Activated T-cell treated with anti-CD3 and anti-CD28 coated beads, Interleukin-2, amount 50 U/mL, for 4 hours (primary cell): ENCODE measurements around the gene AP2M1. TPM values are rescaled to one million over a fixed set of nuclear protein-coding genes. Genes with fewer than 3 reads are reported as not detected.

Source experiments
- ATAC-seq, 2 donors: fragments of 200-7000 bp; cut with Tn5 transposase; one replicate each; pipeline ENCODE4 v1.10.0; 2021
- DNase-seq: peaks from one replicate; pipeline ENCODE4 v3.0.0-alpha.2; 2020
- H3K27me3 Mint-ChIP-seq: one replicate; pipeline ENCODE4 v1.8.0; 2021; ENCODE audit warnings: low read depth, mixed read lengths
- H3K36me3 Mint-ChIP-seq: one replicate; pipeline ENCODE4 v1.8.0; 2022; ENCODE audit warnings: mixed read lengths; ENCODE audit not compliant: insufficient read depth
- H3K4me1 Mint-ChIP-seq: one replicate; pipeline ENCODE4 v1.8.0; 2021; ENCODE audit warnings: low read depth, mixed read lengths
- H3K4me3 Mint-ChIP-seq: one replicate; pipeline ENCODE4 v1.8.0; 2021; ENCODE audit warnings: mild to moderate bottlenecking, moderate library complexity, mixed read lengths
- H3K9me3 Mint-ChIP-seq: one replicate; pipeline ENCODE4 v1.8.0; 2021; ENCODE audit warnings: mixed read lengths
- total RNA-seq, 3 donors: library from RNA; stranded (reverse); gene quantifications; one replicate each; pipeline ENCODE4 v1.2.1, GENCODE V29; 2021

Gene AP2M1
- 100 to 1,000 TPM; 242 to 255 (median 251) TPM for total RNA-seq

DNA sequence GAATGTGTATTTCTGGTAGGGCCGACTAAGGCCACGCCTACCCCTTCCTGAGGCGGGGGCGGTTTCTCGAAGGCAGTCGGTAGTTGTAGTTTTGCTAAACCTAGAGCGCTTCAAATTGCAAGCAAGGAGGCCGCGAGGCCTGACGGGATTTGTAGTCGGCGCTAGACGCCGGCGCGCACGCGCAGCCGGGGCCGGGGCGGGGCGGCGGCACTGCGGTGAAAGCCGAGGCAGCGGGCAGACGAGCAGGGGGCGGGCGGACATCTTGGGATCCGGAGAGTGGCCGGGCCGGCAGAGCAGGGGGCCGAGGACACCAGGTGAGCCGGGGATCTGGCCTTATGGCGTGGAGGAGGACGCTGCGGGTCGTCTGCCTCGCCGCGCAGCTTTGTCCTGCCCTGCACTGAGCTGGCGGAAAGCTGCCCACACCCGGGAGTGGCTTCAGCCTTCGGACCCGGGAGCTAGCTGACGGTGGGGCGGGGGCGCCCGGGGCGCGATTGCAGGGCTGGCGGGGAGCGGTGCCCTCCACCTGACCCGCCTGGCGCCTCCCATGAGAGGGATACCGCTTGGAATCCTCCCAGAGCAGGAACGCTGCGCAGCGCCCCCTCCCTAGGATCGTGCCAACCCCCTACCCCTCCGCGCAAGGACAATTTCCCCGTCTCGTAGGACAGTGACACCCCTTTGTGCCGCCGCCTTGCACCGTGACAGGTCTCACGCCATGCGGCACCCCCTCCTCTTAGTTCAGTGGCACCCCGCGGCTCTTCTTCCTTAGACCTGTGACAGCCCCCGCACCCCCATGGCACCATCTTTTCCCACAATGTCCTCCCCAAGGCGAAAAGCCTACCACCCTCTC is at the start of gene AP2M1:
Gene AP2M1, plus strand, starts transcription at position 210 of the 847 bp plus-strand sequence. CDS start 2,139 bp downstream, outside the sequence.
- Mint-ChIP-seq H3K27me3 (no peaks in the 10 kb centered on the region), H3K9me3 (no peaks in the 10 kb centered on the region), H3K4me3 (peak within 1 kb of the TSS; percentile 95), H3K36me3 (peaks cover 28% of the 10 kb centered on the region), H3K4me1 (peaks cover 34% of the 10 kb centered on the region)
- peak; percentile 96 for DNase-seq
- ATAC-seq: peak; percentile 95 to 97

DNA sequence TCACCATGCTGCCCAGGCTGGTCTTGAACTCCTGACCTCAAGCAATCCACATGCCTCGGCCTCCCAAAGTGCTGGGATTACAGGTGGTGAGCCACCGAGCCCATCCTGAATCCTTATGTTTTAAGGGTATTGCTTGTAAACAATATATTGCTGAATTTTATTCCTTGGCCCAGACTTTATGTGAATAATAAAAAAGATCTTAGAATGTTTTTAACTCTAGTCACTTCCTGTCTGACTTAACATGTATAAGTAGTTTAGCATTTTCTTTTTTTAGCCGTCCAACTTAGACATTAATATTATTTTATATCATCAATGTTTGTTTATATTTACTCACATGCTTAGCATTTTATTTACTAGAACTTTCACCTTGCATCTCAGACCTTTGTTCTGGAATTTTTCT is 48.6 kb upstream of the AP2M1 start:
- DNase-seq (no peak), ATAC-seq (no peak)
- H3K4me1 Mint-ChIP-seq: no peaks in the 10 kb centered on the region
- H3K4me3 Mint-ChIP-seq: no peak overlapping the region
- H3K36me3 Mint-ChIP-seq: no peaks in the 10 kb centered on the region
- no peaks in the 10 kb centered on the region for H3K9me3 Mint-ChIP-seq
- H3K27me3 Mint-ChIP-seq: no peaks in the 10 kb centered on the region

DNA sequence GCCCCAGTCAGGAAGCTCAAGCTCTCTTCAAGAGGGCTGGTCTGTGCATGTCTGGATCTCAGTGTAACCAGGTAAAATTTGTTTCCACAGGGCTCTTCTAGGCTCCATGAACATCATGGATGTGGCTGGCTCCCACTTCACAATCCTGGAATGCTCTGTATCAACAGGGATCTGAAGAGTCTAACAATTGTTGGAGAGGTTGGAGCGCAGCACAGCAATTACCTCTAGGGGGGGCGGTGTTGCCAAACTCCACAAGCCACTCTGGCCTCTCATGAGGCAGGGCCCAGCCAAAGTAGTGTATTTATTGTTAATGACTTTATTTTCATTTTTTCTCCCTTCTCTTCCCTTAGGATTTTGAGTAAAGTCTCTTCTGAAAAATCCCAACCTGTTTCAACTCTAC is 45.6 kb upstream of the AP2M1 start:
- H3K4me3 Mint-ChIP-seq: no peak overlapping the region
- H3K36me3 Mint-ChIP-seq: no peaks in the 10 kb centered on the region
- no peaks in the 10 kb centered on the region for H3K27me3 Mint-ChIP-seq
- H3K4me1 Mint-ChIP-seq: peaks cover 5% of the 10 kb centered on the region
- DNase-seq: no peak
- ATAC-seq: peak in 1 of 2 donors; percentile 52
- no peaks in the 10 kb centered on the region for H3K9me3 Mint-ChIP-seq

DNA sequence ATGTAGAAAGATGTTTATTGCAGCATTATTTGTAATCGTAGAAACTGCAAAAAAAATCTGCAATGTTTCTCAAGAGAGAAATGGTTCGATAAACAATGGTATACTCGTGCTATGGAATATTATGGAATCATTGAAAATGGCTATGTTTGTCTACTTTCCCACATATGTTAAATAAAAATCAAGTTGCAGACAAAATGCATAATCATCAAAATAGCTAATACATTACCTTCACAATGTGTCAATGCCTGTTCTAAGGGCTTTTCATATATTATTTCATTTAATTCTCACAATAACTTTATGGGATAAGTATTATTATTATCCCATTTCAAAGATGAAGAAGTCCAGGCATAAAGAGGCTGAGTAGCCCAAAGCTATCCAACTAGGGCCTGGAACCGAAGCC is 41.7 kb upstream of the AP2M1 start:
- H3K27me3 Mint-ChIP-seq: no peaks in the 10 kb centered on the region
- H3K9me3 Mint-ChIP-seq: no peaks in the 10 kb centered on the region
- no peak overlapping the region for H3K4me3 Mint-ChIP-seq
- H3K4me1 Mint-ChIP-seq: peaks cover 33% of the 10 kb centered on the region
- ATAC-seq: no peak
- no peak for DNase-seq
- H3K36me3 Mint-ChIP-seq: peaks cover 6% of the 10 kb centered on the region

DNA sequence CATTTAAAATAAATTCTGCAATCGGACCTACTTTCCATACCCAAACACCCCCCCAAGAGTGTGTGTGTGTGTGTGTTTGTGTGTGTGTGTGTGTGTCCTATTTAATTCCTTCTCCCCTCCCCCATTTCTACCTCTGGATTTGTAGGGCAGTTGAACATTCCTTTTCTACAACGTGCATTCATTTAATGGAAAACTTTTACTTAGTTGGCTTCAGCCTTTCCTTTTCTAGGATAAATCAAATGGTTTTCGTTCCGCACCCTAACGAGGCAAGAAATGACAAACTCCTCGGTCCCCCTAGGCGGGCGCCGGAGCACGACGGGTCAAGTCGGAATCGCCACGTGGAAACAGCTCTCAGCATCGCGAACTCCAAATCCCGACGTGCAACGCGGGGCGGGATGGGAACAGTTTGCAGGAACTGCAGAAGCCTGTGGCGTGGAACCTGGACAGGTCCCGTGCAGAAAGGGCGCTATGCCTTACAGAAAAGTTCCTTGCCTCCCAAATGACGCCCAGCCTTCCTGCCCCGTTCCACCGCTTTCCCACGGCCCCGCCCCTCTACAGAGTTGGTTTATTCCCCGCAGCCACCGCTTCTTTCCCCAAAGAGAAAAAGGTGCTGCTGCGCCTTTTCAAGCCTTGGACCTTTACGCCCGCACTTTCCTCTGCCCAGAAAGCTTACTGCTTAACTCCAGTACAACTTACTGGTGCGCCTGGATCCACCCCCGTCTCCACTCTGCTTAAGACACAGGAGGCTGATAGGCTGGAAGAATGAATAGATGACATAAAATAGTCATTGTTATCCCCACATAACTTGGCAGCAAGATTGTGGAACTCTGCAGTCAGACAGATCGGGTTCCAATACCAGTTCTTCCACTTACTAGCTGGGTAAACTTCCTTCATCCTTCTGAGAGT is 40.6 kb upstream of the AP2M1 start:
- ATAC-seq (peak; percentile 47 to 49), DNase-seq (peak; percentile 39)
- Mint-ChIP-seq H3K4me3 (peak overlapping the region; percentile 95), H3K9me3 (no peaks in the 10 kb centered on the region), H3K4me1 (peaks cover 35% of the 10 kb centered on the region), H3K36me3 (peaks cover 7% of the 10 kb centered on the region), H3K27me3 (no peaks in the 10 kb centered on the region)

DNA sequence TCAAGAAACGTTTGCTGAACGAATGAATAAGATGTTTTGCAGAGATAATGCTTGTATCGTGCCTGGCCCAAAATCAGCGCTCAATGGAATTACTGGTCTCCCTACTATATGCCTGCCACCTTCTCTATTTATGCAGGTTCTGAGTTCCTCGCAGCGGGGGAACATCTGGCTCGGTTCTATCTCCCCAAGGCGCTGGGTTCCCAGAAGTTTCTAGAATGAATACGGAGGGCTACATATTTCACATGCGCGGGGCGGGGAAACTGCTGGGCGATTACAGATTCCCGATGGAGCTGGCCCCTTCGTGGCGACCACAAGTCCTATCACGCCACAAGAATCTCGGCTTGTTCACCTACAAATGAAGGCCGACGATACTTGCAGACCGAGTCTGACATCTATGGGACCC is 39.9 kb upstream of the AP2M1 start:
- DNase-seq (no peak), ATAC-seq (peak; percentile 27 to 36)
- Mint-ChIP-seq H3K27me3 (no peaks in the 10 kb centered on the region), H3K9me3 (no peaks in the 10 kb centered on the region), H3K4me1 (peaks cover 35% of the 10 kb centered on the region), H3K4me3 (peak overlapping the region; percentile 95), H3K36me3 (peaks cover 7% of the 10 kb centered on the region)

DNA sequence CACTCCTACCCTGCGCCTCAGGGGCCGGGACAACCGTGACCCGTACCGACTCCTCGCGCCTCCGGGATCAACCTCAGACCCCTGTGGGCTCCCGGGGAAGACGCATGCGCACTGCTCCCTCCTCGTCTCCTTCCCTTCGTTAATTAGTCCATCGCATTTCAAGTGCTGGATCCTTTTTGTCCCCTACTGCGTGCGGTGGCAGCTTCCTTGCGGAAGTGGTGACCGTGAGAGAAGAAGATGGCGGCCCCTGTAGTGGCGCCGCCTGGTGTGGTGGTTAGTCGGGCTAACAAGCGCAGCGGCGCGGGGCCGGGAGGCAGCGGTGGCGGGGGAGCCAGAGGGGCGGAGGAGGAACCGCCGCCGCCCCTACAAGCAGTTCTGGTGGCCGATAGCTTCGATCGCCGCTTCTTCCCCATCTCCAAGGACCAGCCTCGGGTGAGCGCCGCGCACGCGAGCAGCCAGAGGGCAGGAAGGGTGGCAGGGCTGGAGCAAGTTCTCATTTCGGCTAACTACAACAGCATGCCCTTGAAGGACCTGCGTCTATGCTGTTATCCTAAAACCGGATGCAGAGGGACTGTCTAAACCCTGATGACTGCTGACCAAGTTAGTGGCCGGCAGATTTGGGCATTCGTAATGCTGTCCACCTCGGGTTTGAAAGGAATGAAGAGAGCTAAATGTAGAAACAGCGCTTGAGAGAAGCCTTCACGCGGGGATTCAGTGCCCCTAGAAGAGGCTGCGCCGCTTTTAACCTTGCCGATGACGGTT is 39.3 kb upstream of the AP2M1 start, which contains the start of gene EIF2B5:
Gene EIF2B5, plus strand, starts transcription at position 210 of the 762 bp plus-strand sequence. Its CDS starts 28 bp downstream, at position 238.
- no peaks in the 10 kb centered on the region for H3K27me3 Mint-ChIP-seq
- no peaks in the 10 kb centered on the region for H3K9me3 Mint-ChIP-seq
- ATAC-seq: peak; percentile 90 to 91

DNA sequence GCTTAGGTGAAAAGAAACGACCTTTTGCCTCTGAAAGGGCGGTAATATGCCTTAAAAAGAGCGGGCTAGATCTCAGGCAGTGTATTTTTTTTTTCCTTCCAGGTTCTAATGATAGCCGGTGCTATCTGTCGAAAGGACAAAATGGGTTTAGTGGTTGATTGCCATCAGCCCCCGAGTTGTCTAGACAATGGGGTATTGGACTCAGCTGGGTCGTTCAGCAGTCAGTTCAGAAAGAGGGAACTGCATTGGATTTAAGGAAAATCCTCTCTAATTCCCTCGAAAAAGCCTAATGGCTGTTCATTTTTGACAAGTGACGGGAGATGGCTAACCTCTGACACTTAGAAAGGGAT is 38.8 kb upstream of the AP2M1 start:
- peaks cover 35% of the 10 kb centered on the region for H3K4me1 Mint-ChIP-seq
- peak overlapping the region; percentile 95 for H3K4me3 Mint-ChIP-seq
- no peaks in the 10 kb centered on the region for H3K9me3 Mint-ChIP-seq
- H3K27me3 Mint-ChIP-seq: no peaks in the 10 kb centered on the region
- no peak for DNase-seq
- no peak for ATAC-seq
- peaks cover 12% of the 10 kb centered on the region for H3K36me3 Mint-ChIP-seq

More for the DNA sequence above, 39.3 kb upstream of the AP2M1 start, which contains the start of gene EIF2B5:
- Mint-ChIP-seq H3K4me3 (peak within 1 kb of the TSS; percentile 95), H3K36me3 (peaks cover 10% of the 10 kb centered on the region), H3K4me1 (peaks cover 35% of the 10 kb centered on the region)
- DNase-seq: peak; percentile 78

DNA sequence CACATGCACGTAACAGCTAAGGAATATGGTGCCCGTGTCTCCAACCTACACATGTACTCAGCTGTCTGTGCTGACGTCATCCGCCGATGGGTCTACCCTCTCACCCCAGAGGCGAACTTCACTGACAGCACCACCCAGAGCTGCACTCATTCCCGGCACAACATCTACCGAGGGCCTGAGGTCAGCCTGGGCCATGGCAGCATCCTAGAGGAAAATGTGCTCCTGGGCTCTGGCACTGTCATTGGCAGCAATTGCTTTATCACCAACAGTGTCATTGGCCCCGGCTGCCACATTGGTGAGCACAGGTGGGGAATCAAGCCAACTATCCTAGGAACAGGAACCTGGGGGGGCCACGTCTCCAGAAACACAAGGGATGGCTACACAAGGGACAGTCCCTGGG is 34.2 kb upstream of the AP2M1 start:
- peaks cover 34% of the 10 kb centered on the region for H3K36me3 Mint-ChIP-seq
- ATAC-seq (no peak), DNase-seq (no peak)
- no peak overlapping the region for H3K4me3 Mint-ChIP-seq
- H3K27me3 Mint-ChIP-seq: no peaks in the 10 kb centered on the region
- peaks cover 21% of the 10 kb centered on the region for H3K4me1 Mint-ChIP-seq
- no peaks in the 10 kb centered on the region for H3K9me3 Mint-ChIP-seq

DNA sequence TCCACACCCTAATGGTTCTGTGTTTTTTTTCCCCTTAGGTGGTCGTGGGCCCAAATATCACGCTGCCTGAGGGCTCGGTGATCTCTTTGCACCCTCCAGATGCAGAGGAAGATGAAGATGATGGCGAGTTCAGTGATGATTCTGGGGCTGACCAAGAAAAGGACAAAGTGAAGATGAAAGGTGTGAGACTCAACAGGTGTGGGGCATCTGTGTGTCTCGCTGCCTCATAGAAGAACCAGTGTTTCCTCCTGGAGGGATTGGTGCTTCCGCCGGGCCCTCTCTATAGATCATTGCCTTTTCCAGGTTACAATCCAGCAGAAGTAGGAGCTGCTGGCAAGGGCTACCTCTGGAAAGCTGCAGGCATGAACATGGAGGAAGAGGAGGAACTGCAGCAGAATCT is 32.5 kb upstream of the AP2M1 start:
- no peaks in the 10 kb centered on the region for H3K27me3 Mint-ChIP-seq
- no peak overlapping the region for H3K4me3 Mint-ChIP-seq
- H3K9me3 Mint-ChIP-seq: no peaks in the 10 kb centered on the region
- peaks cover 38% of the 10 kb centered on the region for H3K36me3 Mint-ChIP-seq
- ATAC-seq (no peak), DNase-seq (no peak)
- H3K4me1 Mint-ChIP-seq: peaks cover 8% of the 10 kb centered on the region

DNA sequence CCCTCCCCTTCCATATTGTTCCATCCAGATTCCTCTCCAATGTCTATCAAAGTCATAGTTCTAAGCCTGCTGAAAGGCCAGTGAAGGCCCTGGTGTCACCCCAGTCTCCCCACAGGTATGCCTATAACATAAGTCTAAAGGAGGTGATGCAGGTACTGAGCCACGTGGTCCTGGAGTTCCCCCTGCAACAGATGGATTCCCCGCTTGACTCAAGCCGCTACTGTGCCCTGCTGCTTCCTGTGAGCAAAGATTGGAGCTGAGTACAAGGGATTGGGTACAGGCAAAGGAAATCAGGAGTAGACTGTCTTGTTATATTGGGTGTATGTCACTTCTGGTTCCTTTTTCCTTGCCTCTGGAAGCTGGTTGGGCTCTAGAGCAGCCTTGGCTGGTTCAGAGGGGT is 31.3 kb upstream of the AP2M1 start:
- no peaks in the 10 kb centered on the region for H3K4me1 Mint-ChIP-seq
- H3K9me3 Mint-ChIP-seq: no peaks in the 10 kb centered on the region
- no peaks in the 10 kb centered on the region for H3K27me3 Mint-ChIP-seq
- no peak for DNase-seq
- H3K4me3 Mint-ChIP-seq: no peak overlapping the region
- H3K36me3 Mint-ChIP-seq: peaks cover 32% of the 10 kb centered on the region
- ATAC-seq: no peak

DNA sequence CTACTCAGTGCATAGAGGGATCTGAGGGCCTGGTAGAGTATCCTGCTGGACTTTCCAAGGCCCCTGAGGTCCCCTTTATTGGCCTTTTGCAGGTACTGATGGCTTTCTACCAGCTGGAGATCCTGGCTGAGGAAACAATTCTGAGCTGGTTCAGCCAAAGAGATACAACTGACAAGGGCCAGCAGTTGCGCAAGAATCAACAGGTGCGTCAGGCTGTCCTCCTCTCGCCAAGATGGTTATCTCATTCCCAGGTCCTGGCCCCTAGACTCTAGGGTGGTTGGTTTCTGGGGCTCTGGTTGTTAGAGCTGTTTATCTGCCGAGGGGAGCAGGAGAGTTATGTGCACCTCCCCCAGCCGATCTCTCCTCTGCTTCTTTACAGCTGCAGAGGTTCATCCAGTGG is 30.1 kb upstream of the AP2M1 start:
- Mint-ChIP-seq H3K9me3 (no peaks in the 10 kb centered on the region), H3K4me1 (no peaks in the 10 kb centered on the region), H3K4me3 (no peak overlapping the region), H3K36me3 (peaks cover 32% of the 10 kb centered on the region), H3K27me3 (no peaks in the 10 kb centered on the region)
- no peak for ATAC-seq
- DNase-seq: no peak

DNA sequence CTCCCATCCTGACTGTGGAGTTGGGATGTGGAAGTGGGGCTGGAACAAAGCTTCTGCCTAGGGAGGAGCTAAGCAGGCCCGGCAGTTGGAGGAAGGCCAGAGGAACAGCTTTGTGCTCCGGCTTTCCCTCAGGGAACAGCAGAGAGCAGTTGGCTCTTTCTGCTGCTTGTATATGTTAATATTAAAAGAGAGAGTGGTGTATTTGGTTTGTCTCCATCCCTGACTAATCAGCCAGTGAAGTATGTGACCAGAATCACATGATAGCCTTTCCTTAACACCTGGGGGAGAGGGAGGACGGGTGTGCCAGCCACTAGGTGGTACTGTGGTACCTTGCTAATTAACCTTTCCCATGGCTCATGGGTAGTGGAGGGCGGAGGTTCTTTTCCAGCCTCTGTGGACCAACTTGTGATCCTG is 29.5 kb upstream of the AP2M1 start:
- H3K36me3 Mint-ChIP-seq: peaks cover 29% of the 10 kb centered on the region
- ATAC-seq: peak; percentile 58 to 62
- no peaks in the 10 kb centered on the region for H3K27me3 Mint-ChIP-seq
- H3K4me1 Mint-ChIP-seq: no peaks in the 10 kb centered on the region
- H3K9me3 Mint-ChIP-seq: no peaks in the 10 kb centered on the region
- H3K4me3 Mint-ChIP-seq: no peak overlapping the region
- peak; percentile 26 for DNase-seq

DNA sequence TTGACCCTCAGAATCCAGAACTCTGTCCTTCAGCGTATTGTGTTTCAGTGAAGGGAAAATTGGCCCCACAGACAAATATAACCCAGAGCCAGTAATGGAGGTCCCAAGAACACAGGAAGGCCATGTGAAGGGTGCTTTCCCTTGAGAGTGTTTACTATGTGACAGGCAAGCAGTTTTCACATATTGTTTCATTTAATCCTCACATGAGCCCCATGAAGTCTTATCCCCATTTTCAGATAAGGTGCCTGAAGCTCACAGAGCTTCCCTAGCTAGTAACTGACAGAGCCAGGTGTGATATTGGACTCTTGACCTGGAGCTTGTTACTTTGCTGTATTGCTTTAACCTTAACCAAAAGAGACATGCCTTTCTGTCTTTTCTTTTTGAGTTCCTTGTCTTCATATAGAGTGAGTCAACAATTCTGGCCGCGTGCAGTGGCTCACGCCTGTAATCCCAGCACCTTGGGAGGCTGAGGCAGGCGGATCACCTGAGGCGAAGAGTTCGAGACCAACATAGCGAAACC is 28.8 kb upstream of the AP2M1 start:
- H3K4me1 Mint-ChIP-seq: no peaks in the 10 kb centered on the region
- H3K4me3 Mint-ChIP-seq: no peak overlapping the region
- DNase-seq (no peak), ATAC-seq (no peak)
- H3K36me3 Mint-ChIP-seq: peaks cover 27% of the 10 kb centered on the region
- no peaks in the 10 kb centered on the region for H3K9me3 Mint-ChIP-seq
- H3K27me3 Mint-ChIP-seq: no peaks in the 10 kb centered on the region
